ENCODE data around the gene PGAM2. TPM values are rescaled to one million over a fixed set of nuclear protein-coding genes. Genes with fewer than 3 reads are reported as not detected.

The PGAM2 gene
- total and polyA plus RNA-seq, 7 experiments from 2014 or later = 0.73 to 3.1 (median 1.8) TPM; not detected in 2

DNA sequence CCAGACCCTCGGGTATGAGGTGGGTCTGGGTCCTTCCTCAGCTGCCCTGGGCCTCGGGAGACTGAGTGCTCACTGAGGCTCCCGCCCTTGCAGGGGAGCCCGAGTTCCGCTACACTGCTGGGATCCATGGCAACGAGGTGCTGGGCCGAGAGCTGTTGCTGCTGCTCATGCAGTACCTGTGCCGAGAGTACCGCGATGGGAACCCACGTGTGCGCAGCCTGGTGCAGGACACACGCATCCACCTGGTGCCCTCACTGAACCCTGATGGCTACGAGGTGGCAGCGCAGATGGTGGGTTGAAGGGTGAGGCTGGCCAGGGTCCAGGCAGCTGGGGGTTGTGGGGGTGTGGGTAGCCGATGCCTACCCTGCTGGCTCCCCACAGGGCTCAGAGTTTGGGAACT, 46.4 kb upstream of the PGAM2 start:
- H3K4me3 ChIP-seq (ENCODE audit: low read length) = no peak overlapping the region
- H3K27me3 ChIP-seq (ENCODE audit: control insufficient read depth in 2 of 2, insufficient read depth in 2 of 2, low read length in 2 of 2) = no peaks in the 10 kb centered on the region
- intact Hi-C loops (cut with micrococcal nuclease) = no loop called here
- H3K27me3 Mint-ChIP-seq = no peaks in the 10 kb centered on the region
- H3K36me3 ChIP-seq (ENCODE audit: control insufficient read depth in 2 of 3, insufficient read depth in 3 of 3, low read length in 3 of 3) = peaks cover 0 to 87% (median 6%) of the 10 kb centered on the region in 3 experiments
- POLR2A ChIA-PET = interaction anchor here (1.2 kb wide), 1 partner anchor 47 kb away, joined by 3 read pairs; the partner anchor contains the start of gene PGAM2
- ATAC-seq = no peak
- peaks cover 0 to 26% (median 0%) of the 10 kb centered on the region in 5 donors for H3K36me3 Mint-ChIP-seq
- H3K9me3 ChIP-seq (ENCODE audit: control insufficient read depth in 2 of 3, low read length in 3 of 3) = no peaks in the 10 kb centered on the region
- H3K27ac ChIP-seq (ENCODE audit: low read depth, low read length) = no peak overlapping the region
- DNase-seq = no peak
- no peaks in the 10 kb centered on the region for H3K4me1 ChIP-seq (ENCODE audit: control insufficient read depth in 2 of 2, insufficient read depth in 2 of 2, low read length in 2 of 2)
- no peak overlapping the region for H3K27ac Mint-ChIP-seq
- H3K9me3 Mint-ChIP-seq = no peaks in the 10 kb centered on the region
- CTCF ChIA-PET = no interaction called here
- no peaks in the 10 kb centered on the region for H3K4me1 Mint-ChIP-seq
- H3K4me3 Mint-ChIP-seq = no peak overlapping the region

DNA sequence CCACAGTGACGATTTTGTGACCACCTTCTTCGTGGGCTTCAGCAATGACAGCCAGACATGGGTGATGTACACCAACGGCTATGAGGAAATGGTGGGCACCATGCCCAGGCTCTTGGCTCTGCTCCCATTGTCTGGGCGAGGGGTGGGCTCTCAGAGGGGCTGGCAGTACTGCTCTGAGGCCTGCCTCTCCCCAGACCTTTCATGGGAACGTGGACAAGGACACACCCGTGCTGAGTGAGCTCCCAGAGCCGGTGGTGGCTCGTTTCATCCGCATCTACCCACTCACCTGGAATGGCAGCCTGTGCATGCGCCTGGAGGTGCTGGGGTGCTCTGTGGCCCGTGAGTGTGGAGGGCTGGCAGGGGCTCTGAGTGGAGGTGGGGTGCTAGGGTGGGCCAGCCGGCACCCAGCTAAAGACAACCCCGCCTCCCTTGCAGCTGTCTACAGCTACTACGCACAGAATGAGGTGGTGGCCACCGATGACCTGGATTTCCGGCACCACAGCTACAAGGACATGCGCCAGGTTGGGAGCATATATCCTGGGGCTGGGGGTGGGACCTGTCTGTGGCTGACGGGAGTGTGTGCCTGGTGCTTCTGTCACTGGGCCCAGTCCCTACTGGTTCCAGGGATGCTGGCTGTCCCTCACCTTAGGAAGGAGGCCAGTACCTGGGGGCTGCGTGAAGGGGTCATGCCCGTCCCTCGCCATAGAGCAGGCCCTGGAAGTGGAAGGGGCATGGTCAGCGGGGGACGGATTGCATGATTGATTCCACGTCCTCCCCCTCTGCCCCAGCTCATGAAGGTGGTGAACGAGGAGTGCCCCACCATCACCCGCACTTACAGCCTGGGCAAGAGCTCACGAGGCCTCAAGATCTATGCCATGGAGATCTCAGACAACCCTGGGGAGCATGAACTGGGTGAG, 45.6 kb upstream of the PGAM2 start:
- POLR2A ChIA-PET = no interaction called here
- H3K4me1 ChIP-seq (ENCODE audit: control insufficient read depth in 2 of 2, insufficient read depth in 2 of 2, low read length in 2 of 2) = no peaks in the 10 kb centered on the region

DNA sequence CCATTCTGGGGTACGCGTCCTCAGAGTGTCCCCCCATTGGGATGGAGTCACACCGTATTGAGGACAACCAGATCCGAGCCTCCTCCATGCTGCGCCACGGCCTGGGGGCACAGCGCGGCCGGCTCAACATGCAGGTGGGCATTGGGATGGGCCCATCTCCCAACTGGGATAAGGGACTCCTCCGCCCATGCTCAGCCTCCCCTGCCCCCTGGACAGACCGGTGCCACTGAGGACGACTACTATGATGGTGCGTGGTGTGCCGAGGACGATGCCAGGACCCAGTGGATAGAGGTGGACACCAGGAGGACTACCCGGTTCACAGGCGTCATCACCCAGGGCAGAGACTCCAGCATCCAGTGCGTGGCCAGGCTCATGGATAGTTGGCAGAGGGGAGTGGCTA, 44.6 kb upstream of the PGAM2 start:
- CTCF ChIA-PET = no interaction called here
- H3K36me3 Mint-ChIP-seq = peaks cover 0 to 23% (median 0%) of the 10 kb centered on the region in 5 donors
- peaks cover 0 to 9% (median 0%) of the 10 kb centered on the region in 5 donors for H3K27me3 Mint-ChIP-seq
- Histone ChIP-seq H3K9me3 (ENCODE audit: control insufficient read depth in 2 of 3, low read length in 3 of 3) (no peaks in the 10 kb centered on the region), H3K27me3 (ENCODE audit: control insufficient read depth in 2 of 2, insufficient read depth in 2 of 2, low read length in 2 of 2) (no peaks in the 10 kb centered on the region), H3K4me1 (ENCODE audit: control insufficient read depth in 2 of 2, insufficient read depth in 2 of 2, low read length in 2 of 2) (no peaks in the 10 kb centered on the region), H3K27ac (ENCODE audit: low read depth, low read length) (no peak overlapping the region), H3K36me3 (ENCODE audit: control insufficient read depth in 2 of 3, insufficient read depth in 3 of 3, low read length in 3 of 3) (peaks cover 0 to 69% (median 0%) of the 10 kb centered on the region in 3 experiments), H3K4me3 (ENCODE audit: low read length) (no peak overlapping the region)
- no peak for ATAC-seq
- peaks cover 7 to 15% (median 14%) of the 10 kb centered on the region in 7 donors for H3K4me1 Mint-ChIP-seq
- H3K9me3 Mint-ChIP-seq = peaks cover 0 to 2% (median 0%) of the 10 kb centered on the region in 11 donors
- H3K27ac Mint-ChIP-seq = peak overlapping the region in 2 of 9 donors; percentile 62 to 64
- no peak overlapping the region for H3K4me3 Mint-ChIP-seq
- POLR2A ChIA-PET = interaction anchor here (0.8 to 1.2 kb wide), 2 partner anchors 29 to 381 kb away, joined by 3 to 4 read pairs; no protein-coding TSS in a partner anchor
- no peak for DNase-seq
- intact Hi-C loops (cut with micrococcal nuclease) = no loop called here

More for the DNA sequence above, 45.6 kb upstream of the PGAM2 start:
- Mint-ChIP-seq H3K36me3 (peaks cover 0 to 26% (median 0%) of the 10 kb centered on the region in 5 donors), H3K9me3 (no peaks in the 10 kb centered on the region), H3K27ac (peak overlapping the region in 1 of 9 donors; percentile 25), H3K4me1 (peaks cover 0 to 5% (median 4%) of the 10 kb centered on the region in 7 donors), H3K4me3 (no peak overlapping the region), H3K27me3 (no peaks in the 10 kb centered on the region)
- H3K9me3 ChIP-seq (ENCODE audit: control insufficient read depth in 2 of 3, low read length in 3 of 3) = no peaks in the 10 kb centered on the region
- CTCF ChIA-PET = interaction anchor here (1.2 kb wide), 1 partner anchor 33 kb away, joined by 3 read pairs; no protein-coding TSS in a partner anchor
- ATAC-seq (no peak), DNase-seq (no peak)
- no peaks in the 10 kb centered on the region for H3K27me3 ChIP-seq (ENCODE audit: control insufficient read depth in 2 of 2, insufficient read depth in 2 of 2, low read length in 2 of 2)
- H3K27ac ChIP-seq (ENCODE audit: low read depth, low read length) = no peak overlapping the region
- no peak overlapping the region for H3K4me3 ChIP-seq (ENCODE audit: low read length)
- peaks cover 0 to 79% (median 5%) of the 10 kb centered on the region in 3 experiments for H3K36me3 ChIP-seq (ENCODE audit: control insufficient read depth in 2 of 3, insufficient read depth in 3 of 3, low read length in 3 of 3)
- intact Hi-C loops (cut with micrococcal nuclease) = no loop called here

DNA sequence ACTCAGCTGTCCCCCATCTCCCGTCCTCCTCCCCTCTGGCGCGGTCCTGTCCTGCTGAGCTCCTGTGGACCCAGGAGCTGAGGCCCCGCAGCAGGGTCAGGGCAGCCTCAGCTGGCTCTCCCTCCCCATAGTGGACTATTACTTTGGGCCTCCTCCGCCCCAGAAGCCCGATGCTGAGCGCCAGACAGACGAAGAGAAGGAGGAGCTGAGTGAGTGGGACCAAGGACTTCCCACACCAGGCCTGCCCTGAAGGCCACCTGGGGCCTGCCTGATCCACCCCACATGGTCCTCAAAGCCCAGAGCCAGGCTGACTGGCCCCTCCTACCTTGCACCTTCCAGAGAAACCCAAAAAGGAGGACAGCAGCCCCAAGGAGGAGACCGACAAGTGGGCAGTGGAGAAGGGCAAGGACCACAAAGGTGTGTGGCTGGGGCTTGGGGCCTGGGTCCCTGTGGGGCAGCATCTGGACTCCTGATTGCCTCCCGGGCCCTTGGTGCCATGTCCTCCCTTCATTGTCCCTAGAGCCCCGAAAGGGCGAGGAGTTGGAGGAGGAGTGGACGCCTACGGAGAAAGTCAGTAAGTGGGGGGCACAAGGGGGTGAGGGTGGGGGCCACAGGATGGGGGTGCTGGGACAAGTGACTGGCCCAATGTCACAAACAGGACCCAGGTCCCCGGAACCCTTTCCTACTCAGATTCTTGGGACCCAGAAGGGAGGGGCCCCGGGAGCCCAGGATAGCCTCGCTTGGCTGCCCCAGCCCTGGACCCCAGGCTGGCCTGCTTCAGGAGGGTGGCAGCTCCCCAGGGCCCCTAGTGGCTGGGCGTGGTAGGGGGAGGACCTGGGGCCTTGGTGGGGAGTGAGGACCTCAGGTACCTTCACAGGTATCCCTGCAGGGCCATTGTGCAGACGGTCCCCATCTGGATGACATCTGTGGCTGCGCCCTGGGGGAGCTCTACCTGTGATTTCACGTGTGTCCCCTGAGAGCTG, 43.7 kb upstream of the PGAM2 start:
- H3K27ac ChIP-seq (ENCODE audit: low read depth, low read length) = no peak overlapping the region
- Mint-ChIP-seq H3K36me3 (peaks cover 0 to 15% (median 0%) of the 10 kb centered on the region in 5 donors), H3K9me3 (peaks cover 0 to 2% (median 0%) of the 10 kb centered on the region in 11 donors), H3K4me1 (peaks cover 7 to 16% (median 15%) of the 10 kb centered on the region in 7 donors), H3K27ac (no peak overlapping the region), H3K4me3 (no peak overlapping the region), H3K27me3 (peaks cover 0 to 11% (median 0%) of the 10 kb centered on the region in 5 donors)
- no peaks in the 10 kb centered on the region for H3K27me3 ChIP-seq (ENCODE audit: control insufficient read depth in 2 of 2, insufficient read depth in 2 of 2, low read length in 2 of 2)
- DNase-seq (no peak), ATAC-seq (no peak)
- POLR2A ChIA-PET = interaction anchor here (0.8 to 1.2 kb wide), 2 partner anchors 28 to 382 kb away, joined by 3 to 4 read pairs; no protein-coding TSS in a partner anchor
- H3K9me3 ChIP-seq (ENCODE audit: control insufficient read depth in 2 of 3, low read length in 3 of 3) = no peaks in the 10 kb centered on the region
- no peaks in the 10 kb centered on the region for H3K4me1 ChIP-seq (ENCODE audit: control insufficient read depth in 2 of 2, insufficient read depth in 2 of 2, low read length in 2 of 2)
- CTCF ChIA-PET = no interaction called here
- intact Hi-C loops (cut with micrococcal nuclease) = no loop called here
- no peak overlapping the region for H3K4me3 ChIP-seq (ENCODE audit: low read length)
- H3K36me3 ChIP-seq (ENCODE audit: control insufficient read depth in 2 of 3, insufficient read depth in 3 of 3, low read length in 3 of 3) = peaks cover 0 to 60% (median 0%) of the 10 kb centered on the region in 3 experiments

DNA sequence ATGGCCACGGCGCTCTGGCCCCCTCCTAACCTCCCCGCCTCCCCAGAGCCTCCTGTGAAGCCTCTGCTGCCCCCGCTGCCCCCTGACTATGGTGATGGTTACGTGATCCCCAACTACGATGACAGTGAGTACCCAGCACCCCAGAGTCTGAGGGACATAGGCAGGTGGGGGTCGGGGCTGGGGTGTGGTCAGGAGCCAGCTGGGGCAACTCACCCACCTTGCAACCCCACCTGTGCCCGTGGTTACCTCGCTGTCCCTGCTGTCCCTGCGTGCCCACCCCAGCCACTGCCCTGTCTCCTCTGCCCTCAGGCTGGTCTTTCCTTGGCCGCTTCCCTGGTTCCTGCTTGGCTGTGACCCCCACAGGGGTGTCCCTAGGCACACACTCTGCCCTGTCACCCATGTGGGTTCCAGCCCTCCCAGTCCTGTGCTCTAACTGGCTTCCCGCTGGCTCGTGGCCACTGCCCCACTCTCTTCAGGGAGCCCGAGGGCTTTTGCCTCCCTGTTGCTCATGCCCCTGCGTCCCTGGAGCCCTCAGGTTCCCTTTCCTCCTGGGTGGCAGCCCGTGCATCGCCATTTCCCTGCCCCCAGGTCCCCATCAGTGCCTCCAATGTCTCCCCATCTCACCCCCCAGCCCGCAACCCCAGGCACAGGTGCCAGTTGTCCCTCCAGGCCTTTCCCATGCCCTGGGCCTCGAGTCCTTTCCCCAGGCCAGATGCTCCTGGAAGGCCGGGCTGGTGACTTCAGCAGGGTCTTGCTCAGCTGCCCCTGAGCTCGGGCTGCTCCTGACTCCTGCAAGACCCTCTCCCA, 42.8 kb upstream of the PGAM2 start:
- H3K27me3 ChIP-seq (ENCODE audit: control insufficient read depth in 2 of 2, insufficient read depth in 2 of 2, low read length in 2 of 2) = no peaks in the 10 kb centered on the region
- POLR2A ChIA-PET = no interaction called here
- intact Hi-C loops (cut with micrococcal nuclease) = no loop called here
- Mint-ChIP-seq H3K4me1 (peaks cover 7 to 20% (median 16%) of the 10 kb centered on the region in 7 donors), H3K9me3 (peaks cover 0 to 2% (median 0%) of the 10 kb centered on the region in 11 donors), H3K4me3 (no peak overlapping the region), H3K27me3 (peaks cover 0 to 17% (median 0%) of the 10 kb centered on the region in 5 donors), H3K27ac (peak overlapping the region in 2 of 9 donors; percentile 36 to 60), H3K36me3 (peaks cover 0 to 8% (median 0%) of the 10 kb centered on the region in 5 donors)
- no peaks in the 10 kb centered on the region for H3K9me3 ChIP-seq (ENCODE audit: control insufficient read depth in 2 of 3, low read length in 3 of 3)
- H3K4me3 ChIP-seq (ENCODE audit: low read length) = no peak overlapping the region
- no peak for DNase-seq
- CTCF ChIA-PET = no interaction called here
- H3K4me1 ChIP-seq (ENCODE audit: control insufficient read depth in 2 of 2, insufficient read depth in 2 of 2, low read length in 2 of 2) = no peaks in the 10 kb centered on the region
- H3K36me3 ChIP-seq (ENCODE audit: control insufficient read depth in 2 of 3, insufficient read depth in 3 of 3, low read length in 3 of 3) = peaks cover 0 to 52% (median 0%) of the 10 kb centered on the region in 3 experiments
- no peak for ATAC-seq
- H3K27ac ChIP-seq (ENCODE audit: low read depth, low read length) = no peak overlapping the region
